ENCODE data around the gene NOC2L. TPM values are rescaled to one million over a fixed set of nuclear protein-coding genes. Genes with fewer than 3 reads are reported as not detected.
A peak's percentile ranks its signal among the peaks of the same experiment; 100 is the strongest.

NOC2L gene
- total and polyA plus RNA-seq, 9 of the 15 experiments (the other 6 are each of a cell fraction or from before 2014, with no cell fraction given) = 4.0 to 410 (median 200) TPM

GRCh38 chr1:958823-959730, at the start of gene NOC2L (continued):
- TF ChIP-seq, protein P1, sequence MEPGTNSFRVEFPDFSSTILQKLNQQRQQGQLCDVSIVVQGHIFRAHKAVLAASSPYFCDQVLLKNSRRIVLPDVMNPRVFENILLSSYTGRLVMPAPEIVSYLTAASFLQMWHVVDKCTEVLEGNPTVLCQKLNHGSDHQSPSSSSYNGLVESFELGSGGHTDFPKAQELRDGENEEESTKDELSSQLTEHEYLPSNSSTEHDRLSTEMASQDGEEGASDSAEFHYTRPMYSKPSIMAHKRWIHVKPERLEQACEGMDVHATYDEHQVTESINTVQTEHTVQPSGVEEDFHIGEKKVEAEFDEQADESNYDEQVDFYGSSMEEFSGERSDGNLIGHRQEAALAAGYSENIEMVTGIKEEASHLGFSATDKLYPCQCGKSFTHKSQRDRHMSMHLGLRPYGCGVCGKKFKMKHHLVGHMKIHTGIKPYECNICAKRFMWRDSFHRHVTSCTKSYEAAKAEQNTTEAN (CRISPR knock-in tag; IDR thresholded peaks at IDR 0.05) = no peak
- TF ChIP-seq SETDB1 (IDR thresholded peaks at IDR 0.05; ENCODE audit: low read length) = no peak
- TF ChIP-seq SMARCA5 (IDR thresholded peaks at IDR 0.05) = no peak
- no peak for TF ChIP-seq ILK (tag; IDR thresholded peaks at IDR 0.05; ENCODE audit: borderline replicate concordance, low read depth)
- peak in 1 of 2 experiments; percentile 68; a peak in 1 of 4 replicates for TF ChIP-seq TEAD1 (CRISPR knock-in tag; IDR thresholded peaks at IDR 0.05)
- peak; percentile 50 for TF ChIP-seq SMAD1 (IDR thresholded peaks at IDR 0.05; ENCODE audit: low read depth, low read length, partially characterized antibody)
- no peak; a peak in 1 of 6 replicates for TF ChIP-seq ZBTB11 (CRISPR knock-in tag; IDR thresholded peaks at IDR 0.05)
- TF ChIP-seq L3MBTL2 (IDR thresholded peaks at IDR 0.05) = 0 out of 2 replicates have a peak, but pooled peaks have one; percentile 41
- TF ChIP-seq RUNX1 (IDR thresholded peaks at IDR 0.05; ENCODE audit: low read depth) = no peak
- TF ChIP-seq POLR2AphosphoS2 (IDR thresholded peaks at IDR 0.05; ENCODE audit: low read length) = no peak
- no peak for TF ChIP-seq NCOA6 (IDR thresholded peaks at IDR 0.05)
- TF ChIP-seq, protein P2, sequence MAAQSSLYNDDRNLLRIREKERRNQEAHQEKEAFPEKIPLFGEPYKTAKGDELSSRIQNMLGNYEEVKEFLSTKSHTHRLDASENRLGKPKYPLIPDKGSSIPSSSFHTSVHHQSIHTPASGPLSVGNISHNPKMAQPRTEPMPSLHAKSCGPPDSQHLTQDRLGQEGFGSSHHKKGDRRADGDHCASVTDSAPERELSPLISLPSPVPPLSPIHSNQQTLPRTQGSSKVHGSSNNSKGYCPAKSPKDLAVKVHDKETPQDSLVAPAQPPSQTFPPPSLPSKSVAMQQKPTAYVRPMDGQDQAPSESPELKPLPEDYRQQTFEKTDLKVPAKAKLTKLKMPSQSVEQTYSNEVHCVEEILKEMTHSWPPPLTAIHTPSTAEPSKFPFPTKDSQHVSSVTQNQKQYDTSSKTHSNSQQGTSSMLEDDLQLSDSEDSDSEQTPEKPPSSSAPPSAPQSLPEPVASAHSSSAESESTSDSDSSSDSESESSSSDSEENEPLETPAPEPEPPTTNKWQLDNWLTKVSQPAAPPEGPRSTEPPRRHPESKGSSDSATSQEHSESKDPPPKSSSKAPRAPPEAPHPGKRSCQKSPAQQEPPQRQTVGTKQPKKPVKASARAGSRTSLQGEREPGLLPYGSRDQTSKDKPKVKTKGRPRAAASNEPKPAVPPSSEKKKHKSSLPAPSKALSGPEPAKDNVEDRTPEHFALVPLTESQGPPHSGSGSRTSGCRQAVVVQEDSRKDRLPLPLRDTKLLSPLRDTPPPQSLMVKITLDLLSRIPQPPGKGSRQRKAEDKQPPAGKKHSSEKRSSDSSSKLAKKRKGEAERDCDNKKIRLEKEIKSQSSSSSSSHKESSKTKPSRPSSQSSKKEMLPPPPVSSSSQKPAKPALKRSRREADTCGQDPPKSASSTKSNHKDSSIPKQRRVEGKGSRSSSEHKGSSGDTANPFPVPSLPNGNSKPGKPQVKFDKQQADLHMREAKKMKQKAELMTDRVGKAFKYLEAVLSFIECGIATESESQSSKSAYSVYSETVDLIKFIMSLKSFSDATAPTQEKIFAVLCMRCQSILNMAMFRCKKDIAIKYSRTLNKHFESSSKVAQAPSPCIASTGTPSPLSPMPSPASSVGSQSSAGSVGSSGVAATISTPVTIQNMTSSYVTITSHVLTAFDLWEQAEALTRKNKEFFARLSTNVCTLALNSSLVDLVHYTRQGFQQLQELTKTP (IDR thresholded peaks at IDR 0.05; ENCODE audit: low read depth in 1 of 2, partially characterized antibody in 2 of 2) = peak in 1 of 2 experiments; percentile 65
- no peak for TF ChIP-seq ZNF830 (CRISPR knock-in tag; IDR thresholded peaks at IDR 0.05)
- no peak for TF ChIP-seq TEAD2 (tag; IDR thresholded peaks at IDR 0.05)
- TF ChIP-seq ZNF696 (CRISPR knock-in tag; conservative IDR thresholded peaks at IDR 0.05) = no peak
- peak; percentile 56; the same call in 1 of the 2 replicates for TF ChIP-seq POLR2AphosphoS5 (IDR thresholded peaks at IDR 0.05; ENCODE audit: control insufficient read depth, insufficient read depth, low read depth, low read length)
- TF ChIP-seq CHD1 (IDR thresholded peaks at IDR 0.05; ENCODE audit: low read length) = peak; percentile 35
